Right lobe of liver (tissue), 6 donors: ENCODE results near the gene ZNF574. TPM values are rescaled to one million over a fixed set of nuclear protein-coding genes. Genes with fewer than 3 reads are reported as not detected.

Experiments used
- ATAC-seq, 4 donors: fragments of 200-7000 bp; cut with Tn5 transposase; one replicate each; pipeline ENCODE4 v1.9.1; 2020; ENCODE audit warnings: mild to moderate bottlenecking in 4 of 4, moderate library complexity in 4 of 4
- DNase-seq, 3 donors: peaks; one replicate each; pipeline ENCODE4 v3.0.0-alpha.2; 2020
- H3K27ac ChIP-seq, 3 donors: fragments of 200-600 bp; one replicate each; pipeline ENCODE4 v1.8.0; 2022
- H3K27me3 ChIP-seq, 2 donors: fragments of 200-600 bp; one replicate each; pipeline ENCODE4 v1.8.0; 2022
- H3K36me3 ChIP-seq, 4 donors: fragments of 200-600 bp; sonication (generic) in 1 of 4; one replicate each; pipeline versions ENCODE4 v1.5.1 to v1.8.0; 2017 to 2022; ENCODE audit warnings: control low read depth in 1 of 4
- H3K4me1 ChIP-seq, 4 donors: fragments of 200-600 bp; sonication (generic) in 1 of 4; one replicate each; pipeline versions ENCODE4 v1.5.1 to v1.8.0; 2017 to 2022; ENCODE audit warnings: control low read depth in 1 of 4
- H3K4me3 ChIP-seq, 3 donors: fragments of 200-600 bp; one replicate each; pipeline ENCODE4 v1.8.0; 2022
- H3K9me3 ChIP-seq, 4 donors: fragments of 200-600 bp; sonication (generic) in 1 of 4; one replicate each; pipeline versions ENCODE4 v1.5.1 to v1.8.0; 2017 to 2022; ENCODE audit warnings: control low read depth in 1 of 4
- POLR2A ChIP-seq: fragments of 450-650 bp; IDR thresholded peaks from one replicate; pipeline ENCODE4 v1.6.1; 2017; ENCODE audit warnings: antibody characterized with exemption, mild to moderate bottlenecking
- WGBS: methylation state at CpG from one replicate; pipeline ENCODE4 v1.1.6; 2018; ENCODE audit warnings: low coverage, low lambda C conversion rate; ENCODE audit not compliant: insufficient coverage; ENCODE audit errors: missing lambda C conversion rate; 5-methylcytosine and 5-hydroxymethylcytosine counted together
- intact Hi-C, 2 donors: fragments of 100-400 bp; cut with DNase I; formaldehyde crosslinking; loops; one replicate each; pipeline versions ENCODE4 v1.11.2 to v1.14.1; 2022
- total RNA-seq, 6 experiments: library from RNA; depleted of rRNA in 2 of 6; stranded (reverse); fragments of >200 nt in 2 of 6; fragmentation: NEBNext Ultra II Directional in 3 of 6; extraction: Animal tissue kit (Norgen Biotek cat#: 25700) in 3 of 6; gene quantifications; one replicate each; pipeline versions ENCODE4 v1.1.0 to v1.2.4, GENCODE V29; 2016 to 2023
- TF ChIP-seq, protein P1 (sequence below), 4 donors: fragments of 200-600 bp in 3 of 4; fragments of 450-650 bp in 1 of 4; IDR thresholded peaks; one replicate each; pipeline versions ENCODE4 v1.5.1 to v1.8.0; 2016 to 2022; ENCODE audit warnings: antibody characterized with exemption in 4 of 4, mild to moderate bottlenecking in 2 of 4
- donor health status: DM: no; HTN: yes; CAD: no.
- donor health status: DM: no; HTN: no; CAD: no.
- donor health status: DM: no; HTN: no; CAD: no.
- donor health status: DM: no; HTN: yes; CAD: no.
- donor health status: DM: no; HTN: yes; CAD: no.

The ZNF574 gene
- total RNA-seq, 6 experiments from 2014 or later: 4.3 to 5.8 (median 4.7) TPM

GRCh38 chr19:42068756-42069571 is 7.0 kb upstream of the ZNF574 start:
- ATAC-seq: no peak
- Histone ChIP-seq H3K27me3 (no peaks in the 10 kb centered on the region), H3K36me3 (no peaks in the 10 kb centered on the region), H3K27ac (no peak overlapping the region), H3K9me3 (no peaks in the 10 kb centered on the region), H3K4me1 (no peaks in the 10 kb centered on the region), H3K4me3 (no peak overlapping the region)
- intact Hi-C loops: no loop called here
- DNase-seq: no peak
- WGBS: 12% methylated on average over 27 of the region's 29 CpGs
- TF ChIP-seq, protein P1, sequence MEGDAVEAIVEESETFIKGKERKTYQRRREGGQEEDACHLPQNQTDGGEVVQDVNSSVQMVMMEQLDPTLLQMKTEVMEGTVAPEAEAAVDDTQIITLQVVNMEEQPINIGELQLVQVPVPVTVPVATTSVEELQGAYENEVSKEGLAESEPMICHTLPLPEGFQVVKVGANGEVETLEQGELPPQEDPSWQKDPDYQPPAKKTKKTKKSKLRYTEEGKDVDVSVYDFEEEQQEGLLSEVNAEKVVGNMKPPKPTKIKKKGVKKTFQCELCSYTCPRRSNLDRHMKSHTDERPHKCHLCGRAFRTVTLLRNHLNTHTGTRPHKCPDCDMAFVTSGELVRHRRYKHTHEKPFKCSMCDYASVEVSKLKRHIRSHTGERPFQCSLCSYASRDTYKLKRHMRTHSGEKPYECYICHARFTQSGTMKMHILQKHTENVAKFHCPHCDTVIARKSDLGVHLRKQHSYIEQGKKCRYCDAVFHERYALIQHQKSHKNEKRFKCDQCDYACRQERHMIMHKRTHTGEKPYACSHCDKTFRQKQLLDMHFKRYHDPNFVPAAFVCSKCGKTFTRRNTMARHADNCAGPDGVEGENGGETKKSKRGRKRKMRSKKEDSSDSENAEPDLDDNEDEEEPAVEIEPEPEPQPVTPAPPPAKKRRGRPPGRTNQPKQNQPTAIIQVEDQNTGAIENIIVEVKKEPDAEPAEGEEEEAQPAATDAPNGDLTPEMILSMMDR (IDR thresholded peaks at IDR 0.05): no peak
- TF ChIP-seq POLR2A: no peak

GRCh38 chr19:42069619-42070351 is 6.2 kb upstream of the ZNF574 start, which contains the start of gene GRIK5:
Gene GRIK5, minus strand, starts transcription at chr19:42070206. Its CDS starts 4,436 bp downstream, at chr19:42065770.
- no peak for TF ChIP-seq POLR2A
- TF ChIP-seq, protein P1 (IDR thresholded peaks at IDR 0.05): no peak
- ATAC-seq (no peak), DNase-seq (no peak)
- no peak within 1 kb of the TSS for H3K4me3 ChIP-seq
- 8% methylated on average over 28 of the region's 29 CpGs for WGBS
- H3K36me3 ChIP-seq: no peaks in the 10 kb centered on the region
- H3K9me3 ChIP-seq: no peaks in the 10 kb centered on the region
- no peak within 1 kb of the TSS for H3K27ac ChIP-seq
- H3K27me3 ChIP-seq: no peaks in the 10 kb centered on the region
- no peaks in the 10 kb centered on the region for H3K4me1 ChIP-seq
- intact Hi-C loops: no loop called here

DNA sequence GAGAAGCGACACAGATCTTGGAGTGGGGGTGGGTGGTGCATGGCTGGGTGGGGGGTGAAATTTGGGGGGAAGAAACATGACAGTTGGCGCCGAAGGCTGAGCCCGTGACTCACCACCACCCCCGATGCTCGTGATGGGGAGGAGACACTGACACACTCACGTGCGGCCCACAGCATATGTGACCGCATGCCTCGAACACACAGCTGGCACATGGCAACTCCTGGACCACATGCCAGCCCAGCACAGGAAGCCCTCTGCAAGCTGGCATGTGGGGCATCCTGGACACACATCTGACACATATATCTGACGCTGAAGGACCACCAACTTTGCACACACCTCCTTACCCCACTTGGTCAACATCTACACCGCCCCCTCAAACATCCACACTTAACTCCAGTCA is 4.7 kb upstream of the ZNF574 start:
- Histone ChIP-seq H3K27me3 (no peaks in the 10 kb centered on the region), H3K4me1 (no peaks in the 10 kb centered on the region), H3K9me3 (no peaks in the 10 kb centered on the region), H3K27ac (no peak overlapping the region), H3K36me3 (no peaks in the 10 kb centered on the region), H3K4me3 (no peak overlapping the region)
- intact Hi-C loops: no loop called here
- no peak for ATAC-seq
- no peak for TF ChIP-seq POLR2A
- TF ChIP-seq, protein P1 (IDR thresholded peaks at IDR 0.05): no peak
- WGBS: no CpG with 5 or more reads among the region's 12 CpGs
- DNase-seq: no peak

DNA sequence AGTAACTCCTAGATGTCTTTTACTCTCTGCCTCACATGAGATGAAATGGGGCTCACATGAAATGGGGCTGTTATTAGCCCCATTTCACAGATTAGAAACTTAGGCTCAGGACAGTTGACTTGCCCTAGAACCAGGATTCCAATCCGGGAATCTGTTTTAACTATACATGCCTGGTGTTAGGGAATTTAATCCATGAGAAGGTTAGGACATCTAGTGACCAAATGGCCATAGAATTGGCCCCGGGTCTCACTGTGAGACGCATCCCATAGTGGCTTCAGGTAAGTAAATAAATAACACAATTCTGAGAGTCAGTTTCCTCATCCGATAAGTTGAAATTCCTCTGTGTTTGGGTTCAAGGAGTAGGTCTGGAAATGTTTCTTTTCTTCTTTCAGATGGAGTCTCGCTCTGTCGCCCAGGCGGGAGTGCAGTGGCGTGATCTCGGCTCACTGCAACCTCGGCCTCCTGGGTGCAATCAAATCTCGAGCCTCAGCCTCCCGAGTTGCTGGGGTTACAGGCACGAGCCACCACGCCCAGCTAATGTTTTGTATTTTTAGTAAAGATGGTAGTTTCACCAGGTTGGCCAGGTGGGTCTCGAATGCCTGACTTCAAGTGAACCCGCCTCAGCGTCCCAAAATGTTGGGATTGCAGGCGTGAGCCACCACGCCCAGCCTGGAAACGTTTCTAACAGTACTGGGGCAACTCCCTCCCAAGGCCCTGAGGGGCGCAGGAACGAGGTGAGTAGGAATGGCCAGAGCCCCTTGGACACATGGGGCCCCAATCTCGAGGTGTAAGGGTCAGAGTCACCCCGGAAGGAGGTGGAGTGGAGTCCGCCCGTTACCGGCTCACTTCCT is 1.2 kb upstream of the ZNF574 start:
- peaks cover 0 to 10% (median 0%) of the 10 kb centered on the region in 4 donors for H3K4me1 ChIP-seq
- peak overlapping the region; percentile 92 to 97 (median 94) for H3K27ac ChIP-seq
- DNase-seq (no peak), ATAC-seq (no peak)
- H3K27me3 ChIP-seq: no peaks in the 10 kb centered on the region
- H3K36me3 ChIP-seq: peaks cover 0 to 12% (median 0%) of the 10 kb centered on the region in 4 donors
- TF ChIP-seq, protein P1 (IDR thresholded peaks at IDR 0.05): no peak
- TF ChIP-seq POLR2A: no peak
- no peaks in the 10 kb centered on the region for H3K9me3 ChIP-seq
- intact Hi-C loops: no loop called here
- H3K4me3 ChIP-seq: peak overlapping the region; percentile 66 to 96 (median 71)
- WGBS: 45% methylated on average over 10 of the region's 27 CpGs
